Uterus (tissue), 2 donors: Measurements from ENCODE around the gene BID.

ENCODE experiments used
- POLR2A ChIP-seq, 2 donors: fragments of 450-650 bp; IDR thresholded peaks; one replicate each; pipeline ENCODE4 v1.6.1; 2016; ENCODE audit warnings: antibody characterized with exemption in 2 of 2, mild to moderate bottlenecking in 1 of 2, moderate library complexity in 1 of 2
- TF ChIP-seq, protein P1 (sequence below), 4 experiments: fragments of 200-600 bp in 2 of 4; fragments of 450-650 bp in 2 of 4; sonication (generic) in 2 of 4; IDR thresholded peaks; one replicate each; pipeline ENCODE4 v1.5.1; 2016 to 2019; ENCODE audit warnings: antibody characterized with exemption in 4 of 4, mild to moderate bottlenecking in 2 of 4, moderate library complexity in 1 of 4

GRCh38 chr22:17806437-17806836 lies 32.2 kb upstream of the BID start:
- TF ChIP-seq, protein P1, sequence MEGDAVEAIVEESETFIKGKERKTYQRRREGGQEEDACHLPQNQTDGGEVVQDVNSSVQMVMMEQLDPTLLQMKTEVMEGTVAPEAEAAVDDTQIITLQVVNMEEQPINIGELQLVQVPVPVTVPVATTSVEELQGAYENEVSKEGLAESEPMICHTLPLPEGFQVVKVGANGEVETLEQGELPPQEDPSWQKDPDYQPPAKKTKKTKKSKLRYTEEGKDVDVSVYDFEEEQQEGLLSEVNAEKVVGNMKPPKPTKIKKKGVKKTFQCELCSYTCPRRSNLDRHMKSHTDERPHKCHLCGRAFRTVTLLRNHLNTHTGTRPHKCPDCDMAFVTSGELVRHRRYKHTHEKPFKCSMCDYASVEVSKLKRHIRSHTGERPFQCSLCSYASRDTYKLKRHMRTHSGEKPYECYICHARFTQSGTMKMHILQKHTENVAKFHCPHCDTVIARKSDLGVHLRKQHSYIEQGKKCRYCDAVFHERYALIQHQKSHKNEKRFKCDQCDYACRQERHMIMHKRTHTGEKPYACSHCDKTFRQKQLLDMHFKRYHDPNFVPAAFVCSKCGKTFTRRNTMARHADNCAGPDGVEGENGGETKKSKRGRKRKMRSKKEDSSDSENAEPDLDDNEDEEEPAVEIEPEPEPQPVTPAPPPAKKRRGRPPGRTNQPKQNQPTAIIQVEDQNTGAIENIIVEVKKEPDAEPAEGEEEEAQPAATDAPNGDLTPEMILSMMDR (IDR thresholded peaks at IDR 0.05), result no peak
- TF ChIP-seq POLR2A (IDR thresholded peaks at IDR 0.05), result no peak
